Nephron progenitor cell (in vitro differentiated cells): ENCODE data around the gene SLC36A1.

Experiments used
- DNase-seq: peaks from one replicate; pipeline ENCODE4 v3.0.0; 2021
- H3K27ac Mint-ChIP-seq: 2 replicates; pipeline ENCODE4 v1.8.0; 2021; ENCODE audit warnings: mild to moderate bottlenecking, moderate library complexity, mixed read lengths
- H3K27me3 Mint-ChIP-seq: 2 replicates; pipeline ENCODE4 v1.8.0; 2021; ENCODE audit warnings: mild to moderate bottlenecking, low read depth, mixed read lengths; ENCODE audit not compliant: poor library complexity
- H3K36me3 Mint-ChIP-seq: 2 replicates; pipeline ENCODE4 v1.8.0; 2021; ENCODE audit warnings: low read depth, mixed read lengths
- H3K4me1 Mint-ChIP-seq: 2 replicates; pipeline ENCODE4 v1.8.0; 2021; ENCODE audit warnings: mixed read lengths
- H3K4me3 Mint-ChIP-seq: 2 replicates; pipeline ENCODE4 v1.8.0; 2021; ENCODE audit warnings: mild to moderate bottlenecking, moderate library complexity, mixed read lengths
- H3K9me3 Mint-ChIP-seq: 2 replicates; pipeline ENCODE4 v1.8.0; 2021; ENCODE audit warnings: mild to moderate bottlenecking, moderate library complexity, mixed read lengths
- TF ChIP-seq, protein P1 (sequence below): fragments of 200-600 bp; sonication (generic); IDR thresholded peaks from 2 replicates; pipeline ENCODE4 v1.5.0; 2021; ENCODE audit warnings: antibody characterized with exemption

Gene SLC36A1

DNA sequence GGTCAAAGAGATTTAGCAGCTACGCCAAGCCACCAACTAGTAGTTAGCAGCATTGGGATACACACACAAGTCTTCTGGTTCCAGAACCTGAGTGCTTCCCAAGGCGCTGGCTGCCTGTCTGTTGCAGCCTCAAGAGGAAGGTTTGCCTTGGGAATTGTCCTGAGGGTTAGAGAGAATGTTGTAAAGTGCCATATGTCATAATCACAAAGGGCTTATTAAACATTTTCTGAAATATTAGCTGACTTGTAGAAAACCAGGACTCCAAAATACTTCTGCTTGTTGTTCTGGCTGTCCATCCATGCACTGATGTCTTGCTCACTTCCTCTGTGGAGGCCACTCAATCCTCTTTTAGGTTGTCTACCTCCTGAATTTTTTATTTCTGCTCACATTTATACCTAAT, 46.3 kb downstream of the SLC36A1 start:
- TF ChIP-seq, protein P1, sequence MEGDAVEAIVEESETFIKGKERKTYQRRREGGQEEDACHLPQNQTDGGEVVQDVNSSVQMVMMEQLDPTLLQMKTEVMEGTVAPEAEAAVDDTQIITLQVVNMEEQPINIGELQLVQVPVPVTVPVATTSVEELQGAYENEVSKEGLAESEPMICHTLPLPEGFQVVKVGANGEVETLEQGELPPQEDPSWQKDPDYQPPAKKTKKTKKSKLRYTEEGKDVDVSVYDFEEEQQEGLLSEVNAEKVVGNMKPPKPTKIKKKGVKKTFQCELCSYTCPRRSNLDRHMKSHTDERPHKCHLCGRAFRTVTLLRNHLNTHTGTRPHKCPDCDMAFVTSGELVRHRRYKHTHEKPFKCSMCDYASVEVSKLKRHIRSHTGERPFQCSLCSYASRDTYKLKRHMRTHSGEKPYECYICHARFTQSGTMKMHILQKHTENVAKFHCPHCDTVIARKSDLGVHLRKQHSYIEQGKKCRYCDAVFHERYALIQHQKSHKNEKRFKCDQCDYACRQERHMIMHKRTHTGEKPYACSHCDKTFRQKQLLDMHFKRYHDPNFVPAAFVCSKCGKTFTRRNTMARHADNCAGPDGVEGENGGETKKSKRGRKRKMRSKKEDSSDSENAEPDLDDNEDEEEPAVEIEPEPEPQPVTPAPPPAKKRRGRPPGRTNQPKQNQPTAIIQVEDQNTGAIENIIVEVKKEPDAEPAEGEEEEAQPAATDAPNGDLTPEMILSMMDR = no peak
- H3K9me3 Mint-ChIP-seq = peaks cover 5% of the 10 kb centered on the region
- H3K4me1 Mint-ChIP-seq = peaks cover 11% of the 10 kb centered on the region
- H3K36me3 Mint-ChIP-seq = peaks cover 13% of the 10 kb centered on the region
- DNase-seq = no peak
- H3K27ac Mint-ChIP-seq = peak overlapping the region; percentile 41
- peaks cover 7% of the 10 kb centered on the region for H3K27me3 Mint-ChIP-seq
- H3K4me3 Mint-ChIP-seq = no peak overlapping the region

DNA sequence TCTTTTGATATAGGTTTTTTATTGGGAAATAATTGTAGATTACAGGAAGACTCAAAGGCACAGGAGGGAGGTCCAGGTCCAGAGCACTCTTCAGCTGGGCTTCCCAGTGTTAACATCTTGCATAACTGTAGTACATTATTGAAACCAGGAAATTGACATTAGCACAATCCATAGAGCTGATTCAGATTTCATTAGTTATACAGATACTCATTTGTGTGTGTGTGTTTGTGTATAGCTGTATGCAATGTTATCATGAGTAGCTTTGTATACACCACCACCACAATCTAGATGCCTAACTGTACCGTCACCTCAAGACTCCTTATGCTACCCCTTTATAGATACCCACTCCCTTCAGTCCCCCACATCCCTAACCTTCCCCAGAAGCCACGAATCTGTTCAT, 47.9 kb downstream of the SLC36A1 start:
- no peak for DNase-seq
- Mint-ChIP-seq H3K36me3 (peaks cover 13% of the 10 kb centered on the region), H3K9me3 (peaks cover 5% of the 10 kb centered on the region), H3K27me3 (peaks cover 7% of the 10 kb centered on the region), H3K4me1 (peaks cover 18% of the 10 kb centered on the region), H3K4me3 (no peak overlapping the region), H3K27ac (no peak overlapping the region)
- TF ChIP-seq, protein P1 = no peak

DNA sequence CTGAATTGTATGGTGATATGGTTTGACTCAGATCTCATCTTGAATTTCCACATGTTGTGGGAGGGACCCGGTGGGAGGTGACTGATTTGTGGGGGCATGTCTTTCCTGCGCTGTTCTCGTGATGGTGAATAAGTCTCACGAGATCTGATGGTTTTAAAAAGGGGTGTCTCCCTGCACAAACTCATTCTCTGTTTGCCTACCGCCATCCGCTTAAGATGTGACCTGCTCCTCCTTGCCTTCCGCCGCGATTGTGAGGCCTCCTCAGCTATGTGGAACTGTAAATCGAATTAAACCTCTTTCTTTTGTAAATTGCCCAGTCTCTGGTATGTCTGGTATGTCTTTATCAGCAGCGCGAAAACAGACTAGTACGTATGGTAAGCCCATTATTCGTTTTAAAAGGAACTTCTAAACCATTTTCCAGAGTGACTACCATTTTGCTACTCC, 48.7 kb downstream of the SLC36A1 start:
- Mint-ChIP-seq H3K4me1 (peaks cover 22% of the 10 kb centered on the region), H3K36me3 (peaks cover 13% of the 10 kb centered on the region), H3K27ac (peak overlapping the region; percentile 53), H3K4me3 (no peak overlapping the region), H3K9me3 (peaks cover 5% of the 10 kb centered on the region), H3K27me3 (peaks cover 7% of the 10 kb centered on the region)
- TF ChIP-seq, protein P1 = no peak
- no peak for DNase-seq

DNA sequence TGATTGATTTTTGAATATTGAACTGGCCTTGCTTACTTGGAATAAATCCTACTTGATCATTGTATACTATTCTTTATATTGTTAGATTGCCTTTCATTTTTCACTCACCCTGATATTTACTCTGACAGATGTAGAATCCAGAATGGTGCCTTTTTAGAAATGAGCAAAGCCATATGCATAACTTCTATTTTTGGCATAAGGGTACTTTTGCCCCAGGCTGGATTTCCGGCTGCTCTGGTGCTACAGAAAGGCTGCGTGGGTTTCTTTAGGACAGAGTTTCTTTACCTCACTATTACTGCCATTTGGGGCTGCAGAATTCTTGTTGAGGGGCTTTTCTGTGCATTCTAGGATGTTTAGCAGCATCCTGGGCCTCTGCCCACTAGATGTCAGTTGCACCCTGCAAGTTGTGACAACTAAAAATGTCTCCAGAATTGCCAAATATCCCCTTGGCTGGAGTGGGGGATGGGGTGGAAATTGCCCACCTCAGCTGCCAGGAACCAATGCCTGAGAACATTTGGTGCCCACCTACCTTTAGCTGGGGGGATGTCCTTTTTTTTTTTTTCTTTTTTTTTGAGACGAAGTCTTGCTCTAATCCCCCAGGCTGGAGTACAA, 50.1 kb downstream of the SLC36A1 start:
- DNase-seq = no peak
- Mint-ChIP-seq H3K36me3 (peaks cover 13% of the 10 kb centered on the region), H3K4me3 (no peak overlapping the region), H3K27me3 (peaks cover 7% of the 10 kb centered on the region), H3K27ac (no peak overlapping the region), H3K4me1 (peaks cover 22% of the 10 kb centered on the region), H3K9me3 (peaks cover 5% of the 10 kb centered on the region)
- TF ChIP-seq, protein P1 = no peak

DNA sequence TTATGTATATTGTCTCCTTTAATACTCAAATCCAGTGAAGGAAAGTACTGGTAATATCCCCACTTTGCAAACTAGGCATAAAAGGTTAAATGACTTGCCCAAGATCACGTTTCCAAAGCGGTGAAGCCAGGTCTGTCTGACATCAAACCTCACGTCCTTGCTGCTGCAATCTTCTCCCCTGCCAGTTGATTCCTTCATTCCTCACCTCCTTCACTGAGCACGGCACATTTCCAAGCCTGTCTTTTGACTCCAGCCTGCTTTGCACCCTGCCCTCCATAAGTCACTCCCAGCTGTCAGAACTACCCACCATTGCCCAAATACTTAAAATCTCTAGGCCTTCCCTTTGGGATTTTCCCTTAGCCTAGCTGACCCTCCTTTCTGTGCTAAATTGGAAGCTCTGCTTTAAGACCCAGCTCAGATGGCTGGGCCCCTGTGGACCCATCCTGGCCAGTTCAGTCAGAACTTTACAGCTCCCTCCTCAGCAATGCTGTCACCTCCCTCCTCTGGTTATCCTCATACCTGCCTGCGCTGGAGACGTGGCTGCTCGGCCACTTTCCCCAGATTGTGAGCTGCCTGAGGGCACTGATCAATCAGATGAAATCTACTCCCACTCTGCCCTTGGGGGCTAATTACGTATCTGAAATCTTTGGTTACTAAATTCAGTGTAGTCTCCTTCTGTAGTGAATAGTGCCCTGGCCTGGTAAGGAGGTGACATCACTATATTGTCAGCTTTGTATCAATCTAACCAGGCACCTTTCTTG, 51.2 kb downstream of the SLC36A1 start:
- peaks cover 7% of the 10 kb centered on the region for H3K27me3 Mint-ChIP-seq
- peak overlapping the region; percentile 2 for H3K27ac Mint-ChIP-seq
- TF ChIP-seq, protein P1 = no peak
- peaks cover 22% of the 10 kb centered on the region for H3K4me1 Mint-ChIP-seq
- peaks cover 5% of the 10 kb centered on the region for H3K9me3 Mint-ChIP-seq
- no peak overlapping the region for H3K4me3 Mint-ChIP-seq
- DNase-seq = no peak
- peaks cover 13% of the 10 kb centered on the region for H3K36me3 Mint-ChIP-seq
